ENCODE results near the gene EIF3B.
"Not testable (repeated sequence)": the region's sequence is repeated elsewhere in the genome, so short reads cannot be mapped to it uniquely, and the experiment has no call there.

EIF3B gene

DNA sequence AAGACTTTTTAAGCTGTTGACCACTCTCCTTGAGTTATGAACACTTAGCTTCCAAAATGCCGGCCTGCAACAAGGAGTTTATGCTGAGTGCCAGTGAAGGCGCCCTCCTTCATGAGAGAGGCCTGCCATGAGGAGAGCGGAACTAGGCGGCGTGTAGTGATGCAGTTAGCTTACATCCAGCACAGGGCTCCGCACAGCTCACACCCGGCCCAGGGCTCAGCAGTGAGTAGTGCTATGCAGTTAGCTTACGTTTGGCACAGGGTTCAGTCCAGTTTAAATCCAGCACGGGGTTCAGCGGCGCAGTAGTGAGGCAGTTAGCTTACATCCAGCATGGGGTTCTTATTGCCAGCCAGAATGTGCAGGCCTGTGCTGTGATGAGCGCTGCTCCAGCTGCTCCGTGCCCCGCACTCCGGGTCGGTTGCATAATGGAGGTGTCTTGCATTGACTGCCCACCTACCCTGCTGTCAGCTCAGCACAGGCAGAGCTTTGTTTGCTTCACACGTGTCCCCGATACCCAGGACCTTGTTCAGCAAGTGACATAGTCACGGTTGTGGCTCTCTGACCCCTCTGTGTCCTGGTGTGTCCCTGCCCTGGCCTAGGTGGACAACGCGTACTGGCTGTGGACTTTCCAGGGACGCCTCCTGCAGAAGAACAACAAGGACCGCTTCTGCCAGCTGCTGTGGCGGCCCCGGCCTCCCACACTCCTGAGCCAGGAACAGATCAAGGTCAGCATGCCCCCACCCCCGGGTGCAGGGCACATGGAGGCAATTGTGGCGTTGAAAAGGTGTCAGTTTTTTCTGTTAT is 21.9 kb downstream of the EIF3B start:
- DNase-seq (ENCODE audit: low read depth): no peak

DNA sequence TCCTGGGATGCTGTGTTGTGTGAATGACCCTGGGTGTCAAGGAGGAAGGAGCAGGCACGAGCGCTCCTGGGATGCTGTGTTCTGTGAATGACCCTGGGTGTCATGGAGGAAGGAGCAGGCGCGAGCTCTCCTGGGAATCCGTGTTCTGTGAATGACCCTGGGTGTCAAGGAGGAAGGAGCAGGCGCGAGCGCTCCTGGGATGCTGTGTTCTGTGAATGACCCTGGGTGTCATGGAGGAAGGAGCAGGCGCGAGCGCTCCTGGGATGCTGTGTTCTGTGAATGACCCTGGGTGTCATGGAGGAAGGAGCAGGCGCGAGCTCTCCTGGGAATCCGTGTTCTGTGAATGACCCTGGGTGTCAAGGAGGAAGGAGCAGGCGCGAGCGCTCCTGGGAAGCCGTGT is 22.9 kb downstream of the EIF3B start:
- not testable (repeated sequence) for DNase-seq (ENCODE audit: low read depth)

DNA sequence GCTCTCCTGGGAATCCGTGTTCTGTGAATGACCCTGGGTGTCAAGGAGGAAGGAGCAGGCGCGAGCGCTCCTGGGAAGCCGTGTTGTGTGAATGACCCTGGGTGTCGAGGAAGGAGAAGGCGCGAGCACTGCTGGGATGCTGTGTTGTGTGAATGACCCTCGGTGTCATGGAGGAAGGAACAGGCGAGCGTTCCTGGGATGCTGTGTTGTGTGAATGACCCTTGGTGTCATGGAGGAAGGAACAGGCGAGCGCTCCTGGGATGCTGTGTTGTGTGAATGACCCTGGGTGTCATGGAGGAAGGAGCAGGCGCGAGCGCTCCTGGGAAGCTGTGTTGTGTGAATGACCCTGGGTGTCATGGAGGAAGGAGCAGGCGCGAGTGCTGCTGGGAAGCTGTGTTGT is 23.5 kb downstream of the EIF3B start:
- not testable (repeated sequence) for DNase-seq (ENCODE audit: low read depth)

DNA sequence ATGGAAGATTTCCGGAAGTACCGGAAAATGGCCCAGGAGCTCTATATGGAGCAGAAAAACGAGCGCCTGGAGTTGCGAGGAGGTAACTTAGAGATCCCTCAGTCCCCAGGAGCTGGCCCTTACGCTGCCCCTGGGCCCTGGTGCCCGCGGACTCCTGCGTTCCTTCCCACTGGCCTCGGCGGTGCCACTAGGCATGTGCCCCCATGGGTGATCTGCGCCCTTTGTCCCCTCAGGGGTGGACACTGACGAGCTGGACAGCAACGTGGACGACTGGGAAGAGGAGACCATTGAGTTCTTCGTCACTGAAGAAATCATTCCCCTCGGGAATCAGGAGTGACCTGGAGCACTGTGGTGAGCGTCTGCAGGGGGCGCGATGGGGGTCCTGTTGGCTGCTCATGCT is 24.5 kb downstream of the EIF3B start:
- DNase-seq (ENCODE audit: low read depth): no peak

DNA sequence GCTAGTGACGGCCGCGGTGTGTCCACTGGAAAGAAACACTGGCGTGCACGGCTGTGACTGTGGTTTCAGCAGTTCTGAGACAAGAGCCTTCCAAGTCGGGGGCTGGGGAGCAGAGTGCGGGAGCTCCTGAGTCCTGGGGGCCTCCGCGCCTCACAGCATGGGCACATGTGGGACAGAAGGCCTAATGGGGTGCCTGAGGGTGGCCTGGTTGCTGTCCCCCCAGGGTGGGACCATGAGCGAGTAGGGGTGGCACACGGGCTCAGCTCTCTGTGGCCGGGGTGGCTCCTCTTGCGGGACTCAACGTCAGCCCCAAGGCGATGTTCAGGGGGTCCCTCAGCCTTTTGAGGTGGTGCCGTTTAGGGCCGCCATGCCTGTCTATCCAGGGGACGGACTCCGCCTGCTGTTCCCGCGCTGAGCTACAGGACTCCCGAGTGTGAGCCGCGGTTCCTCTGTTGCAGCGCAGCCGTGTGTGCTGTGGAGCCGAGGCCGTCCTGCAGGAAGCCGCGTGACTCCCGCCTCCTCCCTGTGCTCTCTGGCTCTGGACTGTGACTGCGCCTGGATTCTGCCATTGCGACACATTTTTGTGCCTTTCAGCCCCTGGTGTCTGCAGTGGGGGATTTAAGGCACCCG is 25.3 kb downstream of the EIF3B start:
- DNase-seq (ENCODE audit: low read depth): no peak

DNA sequence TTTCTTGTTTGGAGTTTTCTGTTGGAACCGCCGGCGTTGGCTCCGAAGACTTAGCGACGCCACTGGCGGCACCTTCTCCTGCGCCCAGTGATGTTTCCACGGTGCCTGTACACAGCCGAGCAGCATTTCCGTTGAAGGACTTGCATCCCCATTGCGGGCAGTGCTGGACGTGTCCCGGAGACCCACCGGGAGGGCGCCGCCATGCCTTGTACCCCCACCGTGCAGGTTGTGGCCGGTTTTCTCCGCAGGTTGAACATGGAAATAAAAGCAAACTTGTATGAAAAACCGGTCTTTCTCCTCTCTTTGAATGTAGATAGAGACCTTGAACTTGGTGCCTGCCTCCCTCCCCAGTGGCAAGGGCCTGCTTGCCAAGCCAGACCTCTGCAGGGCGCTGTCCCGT is 25.8 kb downstream of the EIF3B start:
- DNase-seq (ENCODE audit: low read depth): no peak

DNA sequence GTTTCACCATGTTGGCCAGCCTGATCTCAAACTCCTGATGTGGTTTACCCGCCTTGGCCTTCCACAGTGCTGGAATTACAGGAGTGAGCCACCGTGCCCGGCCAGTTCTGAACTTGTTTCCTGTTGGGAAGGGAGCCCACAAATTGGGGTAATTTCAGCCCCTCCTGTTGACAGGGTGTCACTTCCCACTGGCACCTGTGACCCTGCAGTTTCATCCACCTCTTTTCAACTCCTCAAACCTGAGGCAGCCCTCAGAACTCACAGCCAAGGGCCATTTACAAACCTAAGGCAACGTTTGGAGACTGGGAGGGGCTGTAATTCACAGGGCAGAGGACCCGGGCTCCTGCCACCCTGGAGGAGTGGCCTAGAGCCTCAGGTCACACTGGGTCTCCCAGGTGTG is 26.6 kb downstream of the EIF3B start:
- no peak for DNase-seq (ENCODE audit: low read depth)

DNA sequence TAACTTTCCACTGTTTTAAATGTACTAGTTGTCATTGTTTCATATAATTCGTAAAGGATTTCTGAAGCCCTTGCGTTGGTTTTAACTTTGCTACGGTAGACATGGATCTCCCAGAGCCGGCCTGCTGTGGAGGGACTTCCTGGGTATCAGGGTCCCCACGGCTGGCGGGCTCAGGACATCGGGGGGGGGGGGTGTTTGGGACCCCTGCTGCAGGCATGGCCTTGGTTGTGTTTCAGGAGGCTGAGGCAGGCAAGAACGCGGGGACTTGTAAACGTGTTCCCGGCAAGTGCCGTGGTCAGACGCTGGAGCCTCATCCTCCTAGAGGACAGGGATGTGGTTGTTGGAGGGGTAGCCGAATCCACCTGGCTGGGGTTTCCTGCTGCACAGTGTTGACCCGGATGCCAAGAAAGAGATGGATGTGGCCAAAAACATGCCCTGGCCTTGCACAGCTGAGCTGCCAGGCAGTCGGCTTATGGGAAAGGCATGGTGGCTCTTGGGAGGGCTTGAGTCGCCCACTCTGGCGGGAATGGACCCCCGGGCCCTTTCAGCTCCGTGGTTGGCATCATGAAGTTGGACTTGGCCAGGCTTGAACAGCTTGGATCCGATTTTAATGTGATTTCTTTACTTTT is 27.4 kb downstream of the EIF3B start:
- no peak for DNase-seq (ENCODE audit: low read depth)

DNA sequence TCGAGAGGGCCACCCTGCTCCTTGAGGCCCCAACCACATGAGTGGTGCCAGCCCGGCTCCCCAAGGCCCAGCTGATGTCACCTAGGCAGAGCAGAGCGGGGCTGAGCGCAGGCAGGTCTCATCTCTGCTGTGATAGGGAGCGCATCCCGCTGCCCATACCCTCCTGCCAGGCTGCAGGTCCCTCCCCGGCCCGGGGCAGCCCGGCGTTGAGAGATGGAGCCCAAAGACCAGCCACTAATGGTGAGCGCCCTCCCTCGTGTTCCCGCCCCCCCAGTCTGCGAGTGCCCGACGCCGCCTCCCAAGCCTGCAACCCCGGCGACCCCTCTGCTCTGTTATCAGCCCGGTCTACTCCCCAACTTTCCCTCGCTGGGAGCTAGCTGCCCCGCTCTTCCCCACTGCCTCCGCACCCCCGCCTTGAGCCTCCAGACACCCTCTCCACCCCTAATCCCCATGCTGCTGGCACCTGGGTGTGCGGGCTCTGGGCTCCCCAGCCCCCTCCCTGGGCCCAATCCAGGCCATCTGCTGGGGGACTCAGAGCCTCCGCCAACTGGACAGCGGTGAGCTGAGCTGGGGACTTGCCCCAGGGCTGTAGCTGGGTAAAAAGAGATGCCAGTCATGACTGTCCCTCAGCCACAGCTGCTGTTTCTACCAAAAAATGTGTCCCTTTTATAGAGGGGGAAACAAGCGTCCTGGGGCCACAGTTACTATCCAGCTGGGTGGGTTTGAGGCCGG is 29.1 kb downstream of the EIF3B start:
- DNase-seq (ENCODE audit: low read depth): no peak

DNA sequence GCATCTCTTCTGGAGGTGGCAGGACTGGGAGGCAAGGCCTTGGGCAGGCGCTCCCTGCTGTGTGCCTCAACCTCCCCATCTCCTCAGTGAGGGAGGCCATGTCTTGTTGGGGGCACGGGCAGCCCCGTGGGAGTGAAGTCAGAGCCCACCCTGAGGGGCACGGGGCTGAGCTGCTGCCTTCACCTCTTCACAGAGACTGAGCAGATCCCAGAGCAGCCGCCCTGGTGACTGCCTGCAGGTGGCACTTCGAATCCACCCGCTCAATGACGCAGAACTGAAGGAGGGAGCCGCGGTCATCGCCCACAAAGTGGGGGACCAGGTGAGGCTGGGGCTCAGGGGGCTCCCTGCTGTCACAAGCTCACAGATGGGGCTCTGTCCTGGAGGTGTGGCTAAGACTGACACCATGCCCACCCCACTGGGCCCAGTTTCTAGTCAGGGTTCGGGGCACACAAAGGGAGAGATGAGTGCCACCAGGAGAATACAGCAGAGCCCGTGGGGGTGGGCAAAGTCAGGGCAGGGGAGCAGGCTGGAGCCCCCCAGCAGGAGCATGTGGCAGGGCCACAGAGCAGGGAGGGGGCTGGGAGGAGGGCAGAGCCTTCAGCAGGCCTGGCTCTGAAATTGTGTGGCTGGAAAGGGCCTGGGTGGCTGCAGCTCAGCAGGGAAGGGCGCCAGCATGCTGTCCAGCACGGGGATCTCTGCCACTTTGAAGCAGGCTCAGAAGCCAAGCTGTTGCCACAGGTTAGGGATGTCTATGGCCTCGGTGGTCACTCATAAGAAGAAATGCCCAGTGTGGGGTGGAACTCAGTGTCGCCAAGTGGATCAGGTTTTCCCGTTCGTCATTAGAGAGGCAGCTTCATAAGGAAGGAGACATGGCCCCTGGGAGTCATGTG is 30.0 kb downstream of the EIF3B start:
- DNase-seq (ENCODE audit: low read depth): no peak

DNA sequence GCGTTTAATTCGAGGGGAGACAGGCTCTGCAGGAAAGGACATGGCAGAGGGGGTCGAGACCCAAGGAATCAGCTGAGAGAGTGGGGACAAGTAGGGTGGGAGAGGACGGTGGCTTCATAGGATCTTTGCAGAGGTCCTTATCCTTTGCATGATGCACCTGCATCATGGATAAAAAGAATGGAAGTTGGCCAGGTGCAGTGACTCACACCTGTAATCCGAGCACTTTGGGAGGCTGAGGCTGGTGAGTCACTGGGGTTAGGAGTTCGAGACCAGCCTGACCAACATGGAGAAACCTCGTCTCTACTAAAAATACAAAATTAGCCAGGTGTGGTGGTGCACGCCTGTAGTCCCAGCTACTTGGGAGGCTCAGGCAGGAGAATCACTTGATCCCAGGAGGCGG is 31.5 kb downstream of the EIF3B start:
- DNase-seq (ENCODE audit: low read depth): not testable (repeated sequence)

DNA sequence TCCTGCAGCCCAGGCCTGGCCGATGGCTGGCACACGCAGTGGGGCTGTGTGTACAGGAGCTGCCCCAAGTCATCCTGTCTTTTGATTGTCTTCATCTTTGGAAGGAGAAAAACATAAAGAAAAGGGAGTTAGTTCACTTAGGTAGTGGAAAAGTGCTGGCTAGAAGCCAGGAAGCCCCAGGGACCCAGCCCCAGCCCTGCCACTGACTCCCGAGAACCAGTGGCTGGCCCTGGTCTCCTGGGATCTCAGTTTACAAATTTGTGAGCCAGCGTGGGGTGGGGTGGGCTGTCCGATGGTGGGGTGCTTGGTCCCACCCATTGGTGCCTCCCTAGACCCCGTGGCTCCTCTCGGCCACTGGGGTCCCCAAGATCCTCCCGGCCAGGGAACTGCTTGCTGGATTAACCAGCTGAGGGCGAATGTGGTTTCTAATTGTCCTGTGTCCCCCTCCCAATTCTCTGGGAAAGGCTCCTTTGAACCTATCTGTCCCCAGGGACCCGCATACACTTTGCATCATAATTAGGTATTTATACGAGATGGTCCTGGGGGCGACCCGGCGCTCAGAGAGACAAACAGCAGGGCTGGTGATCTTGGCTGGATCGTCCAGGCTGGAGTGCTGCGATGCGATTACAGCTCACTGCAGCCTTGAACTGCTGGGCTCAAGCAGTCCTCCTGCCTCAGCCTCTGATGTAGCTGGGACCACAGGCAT is 32.5 kb downstream of the EIF3B start:
- no peak for DNase-seq (ENCODE audit: low read depth)

DNA sequence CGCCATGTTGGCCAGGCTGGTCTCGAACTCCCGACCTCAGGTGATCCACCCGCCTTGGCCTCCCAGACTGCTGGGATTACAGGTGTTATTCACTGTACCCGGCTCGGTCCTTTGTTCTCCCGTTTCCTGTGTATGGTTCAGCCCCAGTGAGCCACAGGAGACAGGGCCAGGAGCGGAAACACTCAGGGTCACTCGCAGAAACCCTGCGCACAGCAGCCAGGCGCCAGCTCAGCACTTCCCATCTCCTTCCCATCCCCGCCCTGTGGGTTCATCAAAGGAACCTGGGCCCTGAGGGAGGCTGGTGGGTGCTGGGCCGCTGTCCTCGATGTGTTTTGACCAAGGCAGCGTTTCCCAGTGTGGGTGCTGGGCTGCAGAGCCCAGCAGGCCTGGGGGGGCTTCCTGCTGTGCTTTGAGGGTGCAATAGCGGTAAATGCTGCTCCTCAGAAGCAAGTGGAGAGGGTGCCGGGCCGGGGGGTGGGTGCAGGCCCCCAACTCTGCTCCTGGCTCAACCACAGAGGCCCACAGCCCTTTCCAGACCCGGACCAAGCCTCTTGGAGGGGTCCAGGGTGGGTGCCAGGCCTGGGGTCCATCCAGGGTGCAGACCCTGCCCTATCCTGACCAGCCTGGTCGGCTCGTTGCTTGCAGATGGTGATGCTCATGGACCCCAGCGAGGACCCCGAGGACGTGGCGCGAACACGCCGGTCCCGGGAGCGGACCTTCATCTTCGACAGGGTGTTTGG is 33.4 kb downstream of the EIF3B start:
- DNase-seq (ENCODE audit: low read depth): no peak

DNA sequence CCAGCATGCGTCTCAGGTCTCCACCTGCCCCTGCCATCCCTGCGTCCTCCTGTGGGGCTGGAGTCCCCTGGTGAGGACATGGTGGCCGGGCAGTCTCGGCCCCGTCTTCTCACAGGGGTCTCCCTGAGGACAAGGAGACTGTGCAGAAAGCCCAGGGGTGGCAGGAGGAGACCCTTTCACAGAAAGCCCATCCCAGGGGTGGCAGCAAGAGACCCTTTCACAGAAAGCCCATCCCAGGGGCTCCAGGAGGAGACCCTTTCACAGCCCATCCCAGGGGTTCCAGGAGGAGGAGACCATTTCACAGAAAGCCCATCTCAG is 34.0 kb downstream of the EIF3B start:
- no peak for DNase-seq (ENCODE audit: low read depth)

DNA sequence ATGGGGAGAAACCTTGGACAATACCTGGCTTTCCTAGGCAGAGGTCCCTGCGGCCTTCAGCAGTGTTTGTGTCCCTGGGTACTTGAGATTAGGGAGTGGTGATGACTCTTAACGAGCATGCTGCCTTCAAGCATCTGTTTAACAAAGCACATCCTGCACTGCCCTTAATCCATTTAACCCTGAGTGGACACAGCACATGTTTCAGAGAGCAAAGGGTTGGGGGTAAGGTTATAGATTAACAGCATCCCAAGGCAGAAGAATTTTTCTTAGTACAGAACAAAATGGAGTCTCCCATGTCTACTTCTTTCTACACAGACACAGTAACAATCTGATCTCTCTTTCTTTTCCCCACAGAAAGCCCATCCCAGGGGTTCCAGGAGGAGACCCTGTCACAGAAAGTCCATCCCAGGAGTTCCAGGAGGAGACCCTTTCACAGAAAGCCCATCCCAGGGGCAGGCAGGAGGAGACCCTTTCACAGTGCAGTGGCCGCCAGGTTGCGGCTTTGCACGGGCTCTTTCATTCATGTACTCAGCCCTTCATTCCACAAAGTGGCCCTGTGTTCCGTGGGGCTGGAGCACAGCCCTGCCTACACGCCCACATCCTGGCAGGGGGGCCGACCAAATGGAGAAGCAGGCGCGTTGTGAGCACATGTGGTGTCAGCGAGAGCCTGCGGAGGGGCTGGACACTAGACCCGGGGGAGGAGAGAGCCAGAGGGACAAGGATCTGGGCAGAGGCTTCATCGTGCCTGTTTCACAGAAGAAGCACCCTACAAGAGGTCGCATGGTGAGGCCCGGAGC is 35.6 kb downstream of the EIF3B start:
- DNase-seq (ENCODE audit: low read depth): not testable (repeated sequence)

DNA sequence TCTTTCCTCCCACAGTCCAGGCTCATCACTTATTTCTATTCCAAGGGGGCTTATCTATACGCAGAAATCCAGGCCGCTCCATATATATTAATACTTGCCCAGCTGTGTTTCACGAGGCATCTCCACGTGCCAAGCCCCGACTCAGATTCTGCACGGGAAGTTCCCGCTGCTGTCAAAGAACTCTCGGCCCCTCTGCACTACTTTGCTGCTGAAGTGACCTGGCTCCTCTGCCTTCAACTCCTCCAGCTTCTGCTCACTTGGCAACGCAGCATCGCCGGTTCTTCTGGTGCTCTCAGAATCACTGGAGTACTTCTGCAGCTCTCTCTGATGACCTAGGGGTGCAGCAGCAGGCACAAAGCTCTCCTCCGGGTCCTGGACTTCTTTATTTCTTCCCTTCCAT is 39.1 kb downstream of the EIF3B start:
- DNase-seq (ENCODE audit: low read depth): no peak

DNA sequence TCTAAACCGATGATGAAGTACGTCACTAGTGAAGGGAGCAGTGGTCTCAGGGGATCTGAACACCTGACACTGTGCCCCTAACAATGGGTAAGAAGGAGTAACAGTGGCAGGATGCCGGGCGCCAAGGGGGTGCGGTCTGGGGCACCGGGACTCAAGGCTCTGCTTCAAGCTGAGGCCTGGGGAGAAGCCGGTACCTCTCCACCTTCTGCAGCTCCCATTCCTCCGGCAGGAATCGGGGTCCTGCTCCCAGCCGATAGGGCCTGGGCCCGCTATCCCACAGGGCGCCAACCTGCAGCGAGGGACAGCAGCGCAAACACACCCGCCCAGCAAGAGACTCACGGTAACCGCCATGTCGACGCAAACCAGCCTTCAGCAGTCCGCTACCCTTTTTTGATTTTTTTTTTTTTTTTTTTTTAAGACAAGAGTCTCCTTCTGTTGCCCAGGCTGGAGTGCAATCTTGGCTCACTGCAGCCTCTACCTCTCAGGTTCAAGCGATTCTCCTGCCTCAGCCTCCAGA is 40.0 kb downstream of the EIF3B start:
- no peak for DNase-seq (ENCODE audit: low read depth)

DNA sequence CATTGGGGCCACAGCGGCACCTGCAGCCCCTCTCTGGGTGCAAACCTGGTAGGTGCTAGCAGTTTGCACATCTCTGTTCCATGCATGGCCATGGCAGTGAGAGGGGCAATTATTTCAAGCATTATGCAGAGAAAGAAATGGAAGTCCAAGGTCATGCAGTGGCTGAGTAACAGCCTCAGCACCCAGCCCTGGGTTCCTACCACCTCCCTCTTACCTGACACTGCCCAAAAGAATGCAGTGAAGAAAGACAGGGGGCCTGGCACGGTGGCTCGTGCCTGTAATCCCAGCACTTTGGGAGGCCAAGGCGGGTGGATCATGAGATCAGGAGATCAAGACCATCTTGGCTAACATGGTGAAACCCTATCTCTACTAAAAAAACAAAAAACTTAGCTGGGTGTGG is 43.9 kb downstream of the EIF3B start:
- DNase-seq (ENCODE audit: low read depth): no peak

DNA sequence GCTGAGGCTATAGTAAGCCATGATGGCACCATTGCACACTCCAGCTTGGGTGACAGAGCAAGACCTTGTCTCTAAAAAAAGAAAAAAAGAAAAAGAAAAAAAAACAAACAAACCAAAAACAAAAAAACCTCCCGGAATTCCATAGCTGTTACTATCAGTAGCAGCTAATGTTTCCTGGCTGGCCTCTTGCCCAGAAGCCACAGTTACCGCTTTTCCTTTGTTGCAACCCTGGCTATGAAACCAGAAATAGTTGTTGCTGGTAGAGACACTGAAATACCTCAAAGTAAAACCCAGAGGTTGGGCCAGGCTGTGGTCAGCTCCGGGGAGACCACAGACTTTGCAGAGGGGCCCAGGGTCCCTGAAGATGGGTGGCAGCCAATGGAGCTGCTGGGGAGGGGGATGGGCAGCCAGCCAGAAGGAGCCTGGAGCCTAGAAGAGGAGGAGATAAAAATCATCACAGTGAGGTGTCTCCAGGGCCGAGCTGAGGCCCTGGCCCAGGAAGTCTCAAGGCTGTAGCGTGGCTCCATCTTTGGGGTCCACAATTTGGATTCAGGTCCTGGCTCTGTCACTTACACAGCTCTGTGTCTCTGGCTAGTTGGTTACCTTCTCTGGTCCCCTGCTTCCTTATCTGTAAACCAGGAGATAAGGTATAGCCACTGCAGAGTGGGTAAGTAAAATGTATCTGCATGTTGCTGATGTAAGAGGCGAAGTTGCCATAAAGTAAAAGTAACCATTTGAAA is 45.4 kb downstream of the EIF3B start:
- peak; percentile 79 for DNase-seq (ENCODE audit: low read depth)

Measured in non-pigmented ciliary epithelial cell (primary cell).